ENCODE results near the gene HPCAL1. TPM values are rescaled to one million over a fixed set of nuclear protein-coding genes. Genes with fewer than 3 reads are reported as not detected.

HPCAL1 gene
- total and polyA plus RNA-seq, 2 of the 8 experiments (the other 6 are each of a cell fraction or from before 2014, with no cell fraction given): 5.8 to 8.6 TPM

GRCh38 chr2:10400002-10400401, 97.3 kb downstream of the HPCAL1 start:
- H2BK15ac ChIP-seq (ENCODE audit: low read length): no peak overlapping the region
- H3K18ac ChIP-seq (ENCODE audit: extremely low read depth, low read length): no peak overlapping the region
- H3K27me3 ChIP-seq (replicated peaks in 1 of 4; ENCODE audit: control insufficient read depth in 3 of 4, extremely low read depth in 1 of 4, insufficient read depth in 3 of 4, low read length in 3 of 4): no peaks in the 10 kb centered on the region
- no peak overlapping the region for H3K14ac ChIP-seq (ENCODE audit: insufficient read length)
- no peaks in the 10 kb centered on the region for H3K79me2 ChIP-seq (ENCODE audit: control insufficient read depth in 1 of 2, insufficient read depth in 2 of 2, low read length in 2 of 2)
- no peak overlapping the region for H4K5ac ChIP-seq (ENCODE audit: insufficient read length, low read depth, low read length)
- no peaks in the 10 kb centered on the region; the same call in none of the 2 replicates for H3K79me1 ChIP-seq (ENCODE audit: low read depth, low read length)
- no peaks in the 10 kb centered on the region for H3K36me3 ChIP-seq (ENCODE audit: control insufficient read depth in 2 of 4, insufficient read depth in 4 of 4, low read length in 3 of 4)
- POLR2A ChIA-PET (ENCODE audit: partially characterized antibody): no interaction called here
- no peak overlapping the region for H2BK120ac ChIP-seq (replicated peaks; ENCODE audit: low read depth, low read length)
- WGBS, 2 experiments (ENCODE audit: extremely low coverage in 1 of 2, insufficient coverage in 1 of 2, insufficient read length in 1 of 2, insufficient replicate concordance in 2 of 2, low coverage in 1 of 2, low lambda C conversion rate in 2 of 2, missing lambda C conversion rate in 1 of 2): 91% methylated on average over 14 of the region's 14 CpGs; no CpG with 5 or more reads in 1 of the 2 experiments
- DNase-seq (ENCODE audit: low read depth in 1 of 2, low spot score in 2 of 2): no peak
- no peaks in the 10 kb centered on the region for H3K9me3 ChIP-seq (ENCODE audit: insufficient read depth in 2 of 2, low read depth in 1 of 2, low read length in 1 of 2)
- no peak overlapping the region for H3K23ac ChIP-seq (ENCODE audit: insufficient read length)
- H3K4ac ChIP-seq (replicated peaks; ENCODE audit: insufficient read length, low read depth, low read length): no peak overlapping the region
- no peak overlapping the region for H3K56ac ChIP-seq (replicated peaks; ENCODE audit: insufficient read length, low read depth, low read length)
- H4K8ac ChIP-seq (ENCODE audit: extremely low read depth, insufficient read depth, low read length): no peak overlapping the region
- peaks cover 4% of the 10 kb centered on the region; the same call in 1 of the 2 replicates for H3K23me2 ChIP-seq (ENCODE audit: low read depth, low read length)
- H3K9ac ChIP-seq (replicated peaks in 1 of 4; ENCODE audit: extremely low read depth in 1 of 4, low read depth in 3 of 4, low read length in 3 of 4): no peak overlapping the region
- H3K4me2 ChIP-seq (ENCODE audit: insufficient read depth in 1 of 2, low read depth in 2 of 2, low read length in 2 of 2): no peak overlapping the region
- H3K4me1 ChIP-seq (replicated peaks in 1 of 4; ENCODE audit: control insufficient read depth in 3 of 4, insufficient read depth in 4 of 4, low read length in 3 of 4): peaks cover 0 to 4% (median 0%) of the 10 kb centered on the region in 4 experiments; a peak in 1 of 7 replicates
- no peak for FAIRE-seq
- H3K4me3 ChIP-seq (ENCODE audit: extremely low read depth in 1 of 4, insufficient read depth in 2 of 4, low read depth in 3 of 4, low read length in 4 of 4): no peak overlapping the region
- no peak overlapping the region for H2BK5ac ChIP-seq (ENCODE audit: low read depth, low read length)
- no peak overlapping the region for H4K91ac ChIP-seq (replicated peaks; ENCODE audit: insufficient read length, low read length)
- H3K27ac ChIP-seq (ENCODE audit: low read depth, low read length): no peak overlapping the region
- no peak overlapping the region for H2BK12ac ChIP-seq (ENCODE audit: low read depth, low read length)
- CTCF ChIA-PET (ENCODE audit: partially characterized antibody): interaction anchor here (1.2 kb wide), 1 partner anchor 9 kb away, joined by 3 read pairs; no protein-coding TSS in a partner anchor
- no peak overlapping the region for H2BK20ac ChIP-seq (ENCODE audit: low read length)
- no peaks in the 10 kb centered on the region for H4K20me1 ChIP-seq (replicated peaks in 1 of 2; ENCODE audit: control insufficient read depth in 1 of 2, insufficient read depth in 2 of 2, low read length in 2 of 2)
- no peak overlapping the region for H2AFZ ChIP-seq (ENCODE audit: low read length)
- H2AK5ac ChIP-seq (ENCODE audit: low read depth, low read length): no peak overlapping the region
- TF ChIP-seq SRF (IDR thresholded peaks at IDR 0.05; ENCODE audit: low read depth, low read length) (no peak), SP4 (IDR thresholded peaks at IDR 0.05; ENCODE audit: low read length) (no peak), TEAD4 (IDR thresholded peaks at IDR 0.05; ENCODE audit: low read depth, low read length) (no peak), HDAC6 (IDR thresholded peaks at IDR 0.05; ENCODE audit: low read depth, low read length) (no peak), MAFK (IDR thresholded peaks at IDR 0.05; ENCODE audit: low read depth, low read length) (no peak), SP1 (IDR thresholded peaks at IDR 0.05; ENCODE audit: low read depth, low read length) (no peak), YY1 (IDR thresholded peaks at IDR 0.05; ENCODE audit: low read depth, low read length) (no peak), SIX5 (IDR thresholded peaks at IDR 0.05; ENCODE audit: low read depth, low read length) (no peak), CREB1 (IDR thresholded peaks at IDR 0.05) (no peak), CTBP2 (IDR thresholded peaks at IDR 0.05; ENCODE audit: borderline replicate concordance, insufficient read depth, insufficient read length, low read length) (no peak), ZNF274 (IDR thresholded peaks at IDR 0.05; ENCODE audit: borderline replicate concordance, extremely low read depth, low read length) (no peak), CEBPB (IDR thresholded peaks at IDR 0.05; ENCODE audit: low read depth, low read length) (no peak)
- TF ChIP-seq, protein P1, sequence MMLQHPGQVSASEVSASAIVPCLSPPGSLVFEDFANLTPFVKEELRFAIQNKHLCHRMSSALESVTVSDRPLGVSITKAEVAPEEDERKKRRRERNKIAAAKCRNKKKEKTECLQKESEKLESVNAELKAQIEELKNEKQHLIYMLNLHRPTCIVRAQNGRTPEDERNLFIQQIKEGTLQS (IDR thresholded peaks at IDR 0.05; ENCODE audit: insufficient read depth, low read depth, low read length): no peak
- TF ChIP-seq, protein P2, sequence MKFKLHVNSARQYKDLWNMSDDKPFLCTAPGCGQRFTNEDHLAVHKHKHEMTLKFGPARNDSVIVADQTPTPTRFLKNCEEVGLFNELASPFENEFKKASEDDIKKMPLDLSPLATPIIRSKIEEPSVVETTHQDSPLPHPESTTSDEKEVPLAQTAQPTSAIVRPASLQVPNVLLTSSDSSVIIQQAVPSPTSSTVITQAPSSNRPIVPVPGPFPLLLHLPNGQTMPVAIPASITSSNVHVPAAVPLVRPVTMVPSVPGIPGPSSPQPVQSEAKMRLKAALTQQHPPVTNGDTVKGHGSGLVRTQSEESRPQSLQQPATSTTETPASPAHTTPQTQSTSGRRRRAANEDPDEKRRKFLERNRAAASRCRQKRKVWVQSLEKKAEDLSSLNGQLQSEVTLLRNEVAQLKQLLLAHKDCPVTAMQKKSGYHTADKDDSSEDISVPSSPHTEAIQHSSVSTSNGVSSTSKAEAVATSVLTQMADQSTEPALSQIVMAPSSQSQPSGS (IDR thresholded peaks at IDR 0.05; ENCODE audit: low read length): no peak
